CD4-positive, alpha-beta T cell treated with Interleukin-4 for 1 hour (primary cell): ENCODE measurements around the gene POLD2.

ENCODE experiments used
- DNase-seq, 2 donors: peaks; one replicate each; pipeline ENCODE4 v3.0.0-alpha.2; 2020 to 2022

Gene POLD2

GRCh38 chr7:44112231-44112996 lies 10.9 kb downstream of the POLD2 start:
- no peak for DNase-seq

- no peak for DNase-seq
Observed at GRCh38 chr7:44111761-44112160, 11.6 kb downstream of the POLD2 start.

- DNase-seq = no peak
Observed at GRCh38 chr7:44110719-44111635, 12.4 kb downstream of the POLD2 start.

GRCh38 chr7:44109991-44110390 lies 13.4 kb downstream of the POLD2 start:
- DNase-seq = no peak

- DNase-seq = no peak
Observed at GRCh38 chr7:44108768-44109750, 14.3 kb downstream of the POLD2 start.

DNA sequence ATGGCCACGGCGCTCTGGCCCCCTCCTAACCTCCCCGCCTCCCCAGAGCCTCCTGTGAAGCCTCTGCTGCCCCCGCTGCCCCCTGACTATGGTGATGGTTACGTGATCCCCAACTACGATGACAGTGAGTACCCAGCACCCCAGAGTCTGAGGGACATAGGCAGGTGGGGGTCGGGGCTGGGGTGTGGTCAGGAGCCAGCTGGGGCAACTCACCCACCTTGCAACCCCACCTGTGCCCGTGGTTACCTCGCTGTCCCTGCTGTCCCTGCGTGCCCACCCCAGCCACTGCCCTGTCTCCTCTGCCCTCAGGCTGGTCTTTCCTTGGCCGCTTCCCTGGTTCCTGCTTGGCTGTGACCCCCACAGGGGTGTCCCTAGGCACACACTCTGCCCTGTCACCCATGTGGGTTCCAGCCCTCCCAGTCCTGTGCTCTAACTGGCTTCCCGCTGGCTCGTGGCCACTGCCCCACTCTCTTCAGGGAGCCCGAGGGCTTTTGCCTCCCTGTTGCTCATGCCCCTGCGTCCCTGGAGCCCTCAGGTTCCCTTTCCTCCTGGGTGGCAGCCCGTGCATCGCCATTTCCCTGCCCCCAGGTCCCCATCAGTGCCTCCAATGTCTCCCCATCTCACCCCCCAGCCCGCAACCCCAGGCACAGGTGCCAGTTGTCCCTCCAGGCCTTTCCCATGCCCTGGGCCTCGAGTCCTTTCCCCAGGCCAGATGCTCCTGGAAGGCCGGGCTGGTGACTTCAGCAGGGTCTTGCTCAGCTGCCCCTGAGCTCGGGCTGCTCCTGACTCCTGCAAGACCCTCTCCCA lies 15.2 kb downstream of the POLD2 start:
- no peak for DNase-seq

DNA sequence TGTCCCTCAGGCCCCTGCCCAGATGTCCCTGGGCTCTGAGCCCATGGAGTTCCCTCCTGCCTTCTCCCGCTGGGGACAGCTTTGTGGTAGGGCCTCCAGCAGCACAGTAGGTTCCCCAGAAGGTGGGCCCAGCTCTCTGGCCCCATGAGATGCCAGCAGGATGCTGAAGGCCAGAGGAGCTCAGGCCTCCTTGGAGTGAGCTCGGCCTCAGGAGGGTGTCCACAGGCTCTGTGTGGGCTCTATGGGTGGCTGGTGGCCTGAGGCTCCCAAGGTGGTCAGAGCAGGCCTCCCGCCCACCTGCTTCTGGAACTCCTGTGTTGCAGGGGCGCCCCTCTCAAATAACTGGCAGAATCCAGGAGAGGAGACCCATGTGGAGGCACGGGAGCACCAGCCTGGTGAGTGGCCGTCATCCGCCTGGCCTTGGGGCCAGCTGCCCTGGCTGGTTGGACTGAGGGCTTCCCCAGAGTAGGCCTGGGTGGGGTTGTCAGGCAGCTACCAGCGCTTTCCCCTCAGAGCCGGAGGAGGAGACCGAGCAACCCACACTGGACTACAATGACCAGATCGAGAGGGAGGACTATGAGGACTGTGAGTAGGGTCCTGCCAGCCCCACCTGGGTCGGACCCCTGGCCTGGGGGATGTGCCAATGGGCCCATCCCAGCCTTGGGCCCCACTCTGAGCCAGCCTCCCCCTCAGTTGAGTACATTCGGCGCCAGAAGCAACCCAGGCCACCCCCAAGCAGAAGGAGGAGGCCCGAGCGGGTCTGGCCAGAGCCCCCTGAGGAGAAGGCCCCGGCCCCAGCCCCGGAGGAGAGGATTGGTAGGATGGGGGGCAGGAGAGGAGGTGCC lies 16.0 kb downstream of the POLD2 start:
- DNase-seq = no peak

DNA sequence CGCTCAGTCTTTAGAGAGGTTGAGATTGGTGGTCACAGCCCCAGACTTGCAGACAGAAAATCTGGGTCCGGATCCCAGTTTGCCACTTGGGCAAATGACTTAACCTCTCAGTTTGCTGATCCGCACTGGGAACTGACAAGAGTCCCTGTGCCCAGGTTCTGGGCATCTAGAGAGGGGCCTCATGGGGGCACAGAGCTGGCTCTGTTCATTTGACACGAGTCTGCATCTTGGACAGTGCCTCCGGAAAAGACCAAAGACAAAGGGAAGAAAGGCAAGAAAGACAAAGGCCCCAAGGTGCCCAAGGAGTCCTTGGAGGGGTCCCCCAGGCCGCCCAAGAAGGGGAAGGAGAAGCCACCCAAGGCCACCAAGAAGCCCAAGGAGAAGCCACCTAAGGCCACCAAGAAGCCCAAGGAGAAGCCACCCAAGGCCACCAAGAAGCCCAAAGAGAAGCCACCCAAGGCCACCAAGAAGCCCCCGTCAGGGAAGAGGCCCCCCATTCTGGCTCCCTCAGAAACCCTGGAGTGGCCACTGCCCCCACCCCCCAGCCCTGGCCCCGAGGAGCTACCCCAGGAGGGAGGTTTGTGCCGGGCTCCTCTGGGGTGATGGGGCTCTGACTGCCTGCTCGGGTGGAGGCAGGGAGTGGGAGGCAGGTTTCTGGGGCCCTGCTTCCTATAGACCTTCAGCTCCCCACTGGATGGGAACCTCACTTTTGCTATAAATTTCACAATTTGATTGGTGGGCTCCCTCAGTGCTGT lies 16.9 kb downstream of the POLD2 start:
- DNase-seq = no peak

DNA sequence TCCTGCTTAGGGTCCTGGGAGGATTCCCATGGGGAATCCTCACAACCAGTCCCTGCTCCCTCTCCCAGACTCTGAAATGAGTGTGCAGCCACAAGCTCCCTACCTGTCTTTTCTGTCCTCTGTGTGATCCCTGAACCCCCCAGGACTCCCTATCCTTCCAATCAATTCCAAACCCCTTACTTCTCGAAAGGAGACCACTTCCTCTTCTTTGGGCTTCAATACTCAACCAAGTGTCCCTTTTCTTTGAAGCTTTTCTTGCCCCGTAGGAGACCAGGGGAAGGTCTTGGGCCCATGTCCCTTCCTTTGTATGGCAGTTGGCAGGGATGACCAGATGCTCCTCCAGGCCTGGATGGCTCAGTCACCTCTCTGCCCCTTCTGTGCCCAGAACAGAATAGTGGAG lies 17.5 kb downstream of the POLD2 start:
- DNase-seq = no peak

DNA sequence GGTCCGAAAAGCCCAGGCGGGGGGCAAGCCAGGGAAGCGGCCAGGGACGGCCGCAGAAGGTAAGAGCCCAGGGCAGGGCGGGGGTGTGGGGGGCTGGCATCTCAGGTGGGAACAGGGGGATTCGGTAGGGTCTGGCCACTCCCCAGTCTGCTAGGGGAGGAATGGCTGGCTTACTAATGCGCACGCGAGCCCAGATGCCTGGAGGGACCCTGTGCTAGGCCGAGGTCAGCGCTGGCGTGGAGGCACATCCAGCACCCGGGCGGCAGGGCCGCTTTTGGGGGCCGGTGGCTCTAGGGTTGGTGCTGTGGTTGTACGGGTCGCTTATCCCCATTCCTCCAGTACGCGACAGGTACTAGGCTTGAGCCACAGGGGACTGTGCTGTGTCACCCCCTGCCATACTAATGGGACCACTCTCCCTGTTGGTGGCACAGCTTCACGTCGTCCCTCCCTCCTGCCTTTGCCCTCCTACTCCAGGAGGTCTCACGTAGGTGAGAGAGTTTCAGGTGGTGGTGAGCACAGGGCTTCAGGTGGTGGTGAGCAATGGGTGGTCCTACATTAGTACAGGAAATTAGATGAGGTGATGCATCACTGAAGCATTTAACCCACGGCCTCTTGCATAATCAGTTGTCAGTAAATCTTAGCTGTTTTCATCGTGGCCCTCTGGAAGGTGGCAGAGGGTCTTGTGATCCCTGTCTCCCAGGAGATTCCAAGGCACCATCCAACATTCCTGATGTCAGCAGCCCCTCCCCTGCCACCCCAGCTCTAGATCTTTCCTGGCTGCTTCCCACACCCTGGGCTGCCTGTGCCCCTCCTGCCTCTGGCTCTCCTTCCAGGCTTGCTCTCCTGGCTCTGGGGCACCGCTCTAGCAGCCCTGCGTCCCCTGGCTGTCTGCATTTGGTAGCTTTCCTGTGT lies 18.2 kb downstream of the POLD2 start:
- no peak for DNase-seq

DNA sequence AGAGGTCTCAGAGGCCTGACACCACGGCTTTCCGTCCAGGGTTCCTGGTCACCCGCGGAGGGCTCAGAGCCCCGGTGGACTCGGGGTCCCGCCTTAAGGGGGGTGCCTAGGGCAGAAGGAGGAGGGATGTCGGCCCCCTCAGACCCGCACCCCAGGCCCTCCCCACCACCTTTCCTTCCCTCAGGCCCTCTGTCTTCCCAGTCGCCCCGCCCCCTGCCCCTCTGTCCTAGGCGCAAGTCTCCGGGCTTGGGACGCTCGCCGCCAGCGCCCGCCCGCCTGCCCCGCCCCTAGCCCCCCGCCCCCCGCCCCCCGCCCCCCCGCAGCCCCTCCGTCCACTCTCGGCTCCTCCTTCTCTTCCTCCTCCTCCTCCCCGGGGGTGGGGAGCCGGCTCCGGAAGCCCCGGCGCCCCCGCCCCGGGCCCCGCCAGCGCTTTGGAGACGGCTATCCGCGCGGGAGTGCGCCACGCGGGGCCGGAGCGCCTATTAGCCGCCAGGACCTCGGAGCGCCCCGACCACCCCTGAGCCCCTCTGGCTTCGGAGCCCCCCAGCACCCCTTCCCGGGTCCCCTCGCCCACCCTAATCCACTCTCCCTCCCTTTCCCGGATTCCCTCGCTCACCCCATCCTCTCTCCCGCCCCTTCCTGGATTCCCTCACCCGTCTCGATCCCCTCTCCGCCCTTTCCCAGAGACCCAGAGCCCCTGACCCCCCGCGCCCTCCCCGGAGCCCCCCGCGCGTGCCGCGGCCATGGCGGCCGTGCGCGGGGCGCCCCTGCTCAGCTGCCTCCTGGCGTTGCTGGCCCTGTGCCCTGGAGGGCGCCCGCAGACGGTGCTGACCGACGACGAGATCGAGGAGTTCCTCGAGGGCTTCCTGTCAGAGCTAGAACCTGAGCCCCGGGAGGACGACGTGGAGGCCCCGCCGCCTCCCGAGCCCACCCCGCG lies 19.2 kb downstream of the POLD2 start, which contains the start of gene AEBP1:
AEBP1 (plus strand) TSS at position 423 of the 937 bp plus-strand sequence; CDS start at position 744, 321 bp downstream.
- peak in 1 of 2 donors; percentile 38 for DNase-seq

GRCh38 chr7:44103566-44103922 lies 19.8 kb downstream of the POLD2 start:
- DNase-seq = no peak

GRCh38 chr7:44102846-44103565 lies 20.3 kb downstream of the POLD2 start:
- no peak for DNase-seq

GRCh38 chr7:44101966-44102845 lies 21.1 kb downstream of the POLD2 start:
- DNase-seq = no peak

GRCh38 chr7:44101303-44101965 lies 21.9 kb downstream of the POLD2 start:
- no peak for DNase-seq
